B cell (primary cell): ENCODE data around the gene TEDC1.

Experiments used
- EZH2 ChIP-seq: IDR thresholded peaks from 2 replicates; pipeline ENCODE4 v1.6.1; 2012; ENCODE audit warnings: borderline replicate concordance, low read depth, mild to moderate bottlenecking, moderate library complexity, low read length; ENCODE audit not compliant: insufficient read depth, poor library complexity, severe bottlenecking
- TF ChIP-seq, protein P1 (sequence below): fragments of 200-600 bp; IDR thresholded peaks from one replicate; pipeline ENCODE4 v1.8.0; 2022; ENCODE audit warnings: antibody characterized with exemption, mild to moderate bottlenecking

DNA sequence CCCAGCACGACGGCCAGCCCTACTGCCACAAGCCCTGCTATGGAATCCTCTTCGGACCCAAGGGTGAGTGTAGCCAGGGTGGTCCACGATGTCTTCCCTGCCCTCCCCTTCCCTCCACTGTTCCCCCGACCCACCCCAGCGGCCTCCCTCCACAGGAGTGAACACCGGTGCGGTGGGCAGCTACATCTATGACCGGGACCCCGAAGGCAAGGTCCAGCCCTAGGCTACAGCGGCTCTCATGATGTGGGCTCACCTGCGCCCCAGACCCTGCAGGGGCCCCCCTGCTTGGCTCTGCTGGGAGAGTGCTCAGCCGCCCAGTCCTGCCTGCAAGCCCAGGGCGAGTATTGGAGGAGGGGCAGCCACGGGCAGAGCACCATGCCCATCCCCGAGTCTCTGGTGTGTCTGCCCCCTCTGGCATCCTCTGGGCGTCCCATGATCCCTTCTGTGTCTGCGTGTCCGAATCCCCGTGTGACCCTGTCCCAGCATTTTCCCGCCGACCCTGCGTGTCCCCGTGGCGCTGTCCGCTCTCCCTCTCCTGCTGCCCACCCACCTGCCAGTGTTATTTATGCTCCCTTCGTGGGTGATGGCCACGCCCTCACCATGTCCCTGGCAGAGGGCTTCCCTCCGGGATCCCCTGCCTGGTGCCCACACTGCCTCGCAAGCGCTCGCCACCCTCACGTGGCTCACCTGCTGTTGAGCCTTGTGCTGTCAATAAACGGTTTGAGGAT lies 11.5 kb upstream of the TEDC1 start:
- TF ChIP-seq, protein P1, sequence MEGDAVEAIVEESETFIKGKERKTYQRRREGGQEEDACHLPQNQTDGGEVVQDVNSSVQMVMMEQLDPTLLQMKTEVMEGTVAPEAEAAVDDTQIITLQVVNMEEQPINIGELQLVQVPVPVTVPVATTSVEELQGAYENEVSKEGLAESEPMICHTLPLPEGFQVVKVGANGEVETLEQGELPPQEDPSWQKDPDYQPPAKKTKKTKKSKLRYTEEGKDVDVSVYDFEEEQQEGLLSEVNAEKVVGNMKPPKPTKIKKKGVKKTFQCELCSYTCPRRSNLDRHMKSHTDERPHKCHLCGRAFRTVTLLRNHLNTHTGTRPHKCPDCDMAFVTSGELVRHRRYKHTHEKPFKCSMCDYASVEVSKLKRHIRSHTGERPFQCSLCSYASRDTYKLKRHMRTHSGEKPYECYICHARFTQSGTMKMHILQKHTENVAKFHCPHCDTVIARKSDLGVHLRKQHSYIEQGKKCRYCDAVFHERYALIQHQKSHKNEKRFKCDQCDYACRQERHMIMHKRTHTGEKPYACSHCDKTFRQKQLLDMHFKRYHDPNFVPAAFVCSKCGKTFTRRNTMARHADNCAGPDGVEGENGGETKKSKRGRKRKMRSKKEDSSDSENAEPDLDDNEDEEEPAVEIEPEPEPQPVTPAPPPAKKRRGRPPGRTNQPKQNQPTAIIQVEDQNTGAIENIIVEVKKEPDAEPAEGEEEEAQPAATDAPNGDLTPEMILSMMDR, result no peak
- TF ChIP-seq EZH2, result no peak
